AG09319 (cell line): ENCODE data around the gene DGKI.
A peak's percentile ranks its signal among the peaks of the same experiment; 100 is the strongest.

Experiments
- DNase-seq: peaks from one replicate; pipeline ENCODE4 v3.0.0-alpha.2; 2010; ENCODE audit warnings: low read depth; ENCODE audit errors: extremely low read depth
- TF ChIP-seq, protein P1 (sequence below): IDR thresholded peaks from 2 replicates; pipeline ENCODE4 v1.5.1; 2011; ENCODE audit warnings: low read depth, mild to moderate bottlenecking, inconsistent platforms, low read length, moderate library complexity

Gene DGKI

GRCh38 chr7:137601642-137602041, 245.1 kb downstream of the DGKI start:
- TF ChIP-seq, protein P1, sequence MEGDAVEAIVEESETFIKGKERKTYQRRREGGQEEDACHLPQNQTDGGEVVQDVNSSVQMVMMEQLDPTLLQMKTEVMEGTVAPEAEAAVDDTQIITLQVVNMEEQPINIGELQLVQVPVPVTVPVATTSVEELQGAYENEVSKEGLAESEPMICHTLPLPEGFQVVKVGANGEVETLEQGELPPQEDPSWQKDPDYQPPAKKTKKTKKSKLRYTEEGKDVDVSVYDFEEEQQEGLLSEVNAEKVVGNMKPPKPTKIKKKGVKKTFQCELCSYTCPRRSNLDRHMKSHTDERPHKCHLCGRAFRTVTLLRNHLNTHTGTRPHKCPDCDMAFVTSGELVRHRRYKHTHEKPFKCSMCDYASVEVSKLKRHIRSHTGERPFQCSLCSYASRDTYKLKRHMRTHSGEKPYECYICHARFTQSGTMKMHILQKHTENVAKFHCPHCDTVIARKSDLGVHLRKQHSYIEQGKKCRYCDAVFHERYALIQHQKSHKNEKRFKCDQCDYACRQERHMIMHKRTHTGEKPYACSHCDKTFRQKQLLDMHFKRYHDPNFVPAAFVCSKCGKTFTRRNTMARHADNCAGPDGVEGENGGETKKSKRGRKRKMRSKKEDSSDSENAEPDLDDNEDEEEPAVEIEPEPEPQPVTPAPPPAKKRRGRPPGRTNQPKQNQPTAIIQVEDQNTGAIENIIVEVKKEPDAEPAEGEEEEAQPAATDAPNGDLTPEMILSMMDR = no peak
- DNase-seq = no peak

DNA sequence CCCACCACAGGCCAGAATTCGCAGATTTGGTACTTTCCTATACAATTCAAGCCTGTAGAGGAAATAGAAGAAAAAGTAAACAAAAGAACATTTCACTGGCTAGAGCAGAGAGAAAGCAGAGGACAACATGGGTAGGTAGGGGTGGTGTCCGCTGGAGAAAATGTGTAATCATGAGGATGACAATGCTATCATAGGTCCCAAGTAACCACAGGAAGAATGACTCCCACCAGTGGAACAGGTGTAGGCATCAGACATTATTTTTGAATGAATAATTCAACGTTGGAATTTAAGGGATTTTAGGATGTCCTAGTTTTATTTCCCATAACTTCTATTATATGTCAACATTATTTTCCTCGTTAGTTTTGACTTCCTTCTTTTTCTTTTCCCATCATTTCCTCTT, 248.9 kb downstream of the DGKI start:
- TF ChIP-seq, protein P1 = no peak
- no peak for DNase-seq

- no peak for DNase-seq
- TF ChIP-seq, protein P1 = no peak
These were observed 253.6 kb downstream of the DGKI start for GRCh38 chr7:137593115-137593711.

DNA sequence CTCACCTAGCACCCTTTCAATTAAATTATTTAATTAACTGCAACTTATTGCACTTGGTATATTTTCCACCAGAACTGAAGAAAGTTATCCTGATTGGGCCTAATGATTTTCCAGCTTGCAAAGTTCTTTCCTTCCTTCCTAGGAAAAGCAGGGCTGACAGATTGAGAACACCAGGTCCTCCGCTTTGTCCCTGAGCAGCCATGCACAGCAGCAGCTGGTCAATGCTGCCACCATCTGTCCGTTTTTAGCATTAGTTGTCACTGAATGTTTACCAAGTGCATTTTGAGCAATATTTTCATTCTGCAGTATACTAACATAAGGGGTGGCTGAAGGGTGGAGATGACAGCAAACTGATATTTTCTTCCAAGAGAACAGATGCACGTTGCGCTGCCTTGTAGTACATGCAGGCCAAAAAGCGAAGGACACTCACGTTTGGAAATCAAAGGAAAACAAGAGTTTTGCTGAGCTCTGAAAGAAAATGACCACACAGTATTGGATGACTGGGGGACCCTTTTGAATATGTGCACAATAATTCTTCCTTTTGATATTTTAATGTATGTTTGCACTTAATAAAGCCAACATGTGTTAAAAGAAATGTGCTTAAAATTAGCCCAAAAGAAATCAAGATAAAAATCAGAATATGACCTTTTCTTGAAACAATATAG, 254.4 kb downstream of the DGKI start:
- TF ChIP-seq, protein P1 = peak; percentile 88

GRCh38 chr7:137591421-137591837, 255.3 kb downstream of the DGKI start:
- no peak for DNase-seq

More for the DNA sequence above, 254.4 kb downstream of the DGKI start:
- DNase-seq = no peak

GRCh38 chr7:137590756-137591305, 255.9 kb downstream of the DGKI start:
- TF ChIP-seq, protein P1 = no peak
- DNase-seq = no peak

More at GRCh38 chr7:137591421-137591837, 255.3 kb downstream of the DGKI start:
- TF ChIP-seq, protein P1 = no peak

- TF ChIP-seq, protein P1 = no peak
- DNase-seq = no peak
These were observed 256.6 kb downstream of the DGKI start for GRCh38 chr7:137590071-137590755.
